Small intestine (tissue), 7 donors: ENCODE data around the gene METTL9. TPM values are rescaled to one million over a fixed set of nuclear protein-coding genes. Genes with fewer than 3 reads are reported as not detected.

ENCODE experiments used
- DNase-seq, 2 donors: peaks; one replicate each; pipeline versions ENCODE4 v3.0.0 to v3.0.0-alpha.2; 2013
- FAIRE-seq: peaks from 2 replicates; lab custom pipeline; 2012; peaks lifted over from hg19 to GRCh38; lab: Jason Lieb, UNC
- H3K27ac ChIP-seq, 3 donors: one replicate each; pipeline ENCODE4 v1.5.1; 2013; ENCODE audit warnings: low read length in 2 of 3, mild to moderate bottlenecking in 2 of 3, control low read depth in 1 of 3, inconsistent platforms in 1 of 3, low read depth in 1 of 3, moderate library complexity in 1 of 3
- H3K27me3 ChIP-seq, 3 donors: one replicate each; pipeline ENCODE4 v1.6.1; 2013; ENCODE audit warnings: low read length in 3 of 3, inconsistent platforms in 1 of 3; ENCODE audit not compliant: control insufficient read depth in 3 of 3, insufficient read depth in 3 of 3
- H3K36me3 ChIP-seq, 3 donors: one replicate each; pipeline ENCODE4 v1.6.1; 2013; ENCODE audit warnings: low read length in 3 of 3, inconsistent platforms in 1 of 3, low read depth in 1 of 3, mild to moderate bottlenecking in 1 of 3, moderate library complexity in 1 of 3; ENCODE audit not compliant: control insufficient read depth in 3 of 3, insufficient read depth in 2 of 3
- H3K4me1 ChIP-seq, 3 donors: one replicate each; pipeline ENCODE4 v1.6.1; 2013; ENCODE audit warnings: low read length in 2 of 3, inconsistent platforms in 1 of 3, low read depth in 1 of 3, mild to moderate bottlenecking in 1 of 3, moderate library complexity in 1 of 3; ENCODE audit not compliant: control insufficient read depth in 3 of 3, insufficient read depth in 2 of 3
- H3K4me3 ChIP-seq, 3 donors: one replicate each; pipeline ENCODE4 v1.5.1; 2013; ENCODE audit warnings: low read length in 3 of 3, control low read depth in 1 of 3, inconsistent platforms in 1 of 3, low read depth in 1 of 3, mild to moderate bottlenecking in 1 of 3, moderate library complexity in 1 of 3
- H3K9me3 ChIP-seq, 2 donors: one replicate each; pipeline ENCODE4 v1.6.1; 2013; ENCODE audit warnings: low read depth in 1 of 2, low read length in 1 of 2; ENCODE audit not compliant: control insufficient read depth in 2 of 2, insufficient read depth in 1 of 2
- WGBS, 3 donors: extraction: QIAGEN DNeasy Blood & Tissue Kit; methylation state at CpG; one replicate each; pipeline ENCODE4 v1.1.7; 2013; 5-methylcytosine and 5-hydroxymethylcytosine counted together
- polyA plus RNA-seq, 4 donors: library from polyadenylated mRNA; stranded (reverse) in 3 of 4; unstranded in 1 of 4; fragments of 200-250 nt in 3 of 4; fragments of 120-200 nt in 1 of 4; gene quantifications; one replicate each; pipeline versions ENCODE4 v1.2.1 to v1.2.3, GENCODE V29; 2013
- donor health status: healthy with polysubstance abuse.
- donor health status: control.
- donor health status: control.
- donor health status: Bipolar disorder and iron deficiency.
- donor health status: healthy.

Gene METTL9
- polyA plus RNA-seq, 4 donors: 38.7 to 171 (median 61.0) TPM

DNA sequence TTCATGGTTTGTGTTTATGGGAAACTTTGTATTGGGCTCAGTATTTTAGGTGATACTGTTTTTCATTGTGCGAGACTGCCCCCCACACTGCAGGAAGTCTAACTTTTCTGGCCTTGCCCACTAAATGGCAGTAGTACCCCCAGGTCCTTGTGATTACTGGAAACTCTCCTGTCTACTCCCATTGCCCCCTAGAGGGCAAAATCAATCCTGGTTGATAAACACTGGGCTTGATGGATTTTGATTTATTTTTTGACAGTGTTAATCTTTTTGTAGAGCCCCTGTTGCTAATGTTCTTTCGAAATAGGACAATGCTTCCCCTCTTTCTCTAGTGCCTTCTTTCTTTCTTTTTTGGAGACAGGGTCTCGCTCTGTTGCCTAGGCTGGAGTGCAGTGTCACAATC is 15.5 kb downstream of the METTL9 start:
- Histone ChIP-seq H3K4me3 (no peak overlapping the region), H3K36me3 (peaks cover 0 to 9% (median 0%) of the 10 kb centered on the region in 3 donors), H3K4me1 (peaks cover 9 to 28% (median 11%) of the 10 kb centered on the region in 3 donors), H3K27me3 (no peaks in the 10 kb centered on the region), H3K27ac (no peak overlapping the region), H3K9me3 (no peaks in the 10 kb centered on the region)
- FAIRE-seq: no peak
- WGBS, 3 donors: 95 to 100% (median 99%) methylated on average over 3 of the region's 3 CpGs
- DNase-seq: no peak

GRCh38 chr16:21617607-21618006 is 18.2 kb downstream of the METTL9 start:
- Histone ChIP-seq H3K36me3 (peaks cover 0 to 17% (median 3%) of the 10 kb centered on the region in 3 donors), H3K27ac (no peak overlapping the region), H3K4me1 (peaks cover 0 to 14% (median 0%) of the 10 kb centered on the region in 3 donors), H3K4me3 (no peak overlapping the region), H3K9me3 (no peaks in the 10 kb centered on the region), H3K27me3 (no peaks in the 10 kb centered on the region)
- WGBS, 3 donors: 86 to 94% (median 94%) methylated on average over 3 of the region's 3 CpGs
- no peak for FAIRE-seq
- no peak for DNase-seq

GRCh38 chr16:21618281-21618680 is 18.9 kb downstream of the METTL9 start:
- WGBS, 3 donors: 96 to 99% (median 97%) methylated on average over 5 of the region's 5 CpGs
- peaks cover 0 to 15% (median 3%) of the 10 kb centered on the region in 3 donors for H3K36me3 ChIP-seq
- FAIRE-seq: no peak

DNA sequence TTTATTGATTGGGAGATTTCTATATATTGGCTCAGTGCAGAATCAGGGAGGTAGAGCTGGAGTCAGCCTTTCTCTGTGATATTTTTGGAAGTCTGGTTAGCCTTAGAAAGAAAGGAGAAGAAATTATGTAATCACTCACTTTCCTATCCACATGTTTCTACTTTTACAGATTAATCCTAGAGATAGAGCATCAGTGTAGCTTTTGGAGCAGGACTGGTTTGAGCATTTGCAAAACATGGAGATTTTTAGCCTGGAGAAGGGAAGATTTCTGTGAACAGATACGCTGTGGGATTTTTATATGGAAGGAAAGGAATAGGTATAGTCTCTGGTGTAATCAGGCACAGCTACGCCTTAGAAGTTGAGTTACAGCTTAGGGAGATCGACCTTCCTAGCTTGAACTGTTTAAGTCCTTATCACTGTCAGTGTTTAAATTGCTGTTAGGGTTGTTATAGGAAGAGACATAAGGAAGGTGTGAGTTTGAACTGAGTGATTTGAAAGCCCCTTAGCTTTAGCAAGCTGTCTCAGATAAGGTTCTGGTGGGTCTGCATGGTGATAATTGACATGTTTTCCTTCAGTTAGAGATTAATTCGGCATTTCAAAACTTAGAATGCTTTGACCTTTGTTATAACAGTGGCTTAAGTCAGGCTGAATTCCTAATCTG is 20.5 kb downstream of the METTL9 start:
- Histone ChIP-seq H3K9me3 (no peaks in the 10 kb centered on the region), H3K4me1 (peaks cover 0 to 19% (median 0%) of the 10 kb centered on the region in 3 donors), H3K27ac (peak overlapping the region in 1 of 3 donors; percentile 46), H3K4me3 (no peak overlapping the region), H3K36me3 (peaks cover 0 to 17% (median 3%) of the 10 kb centered on the region in 3 donors), H3K27me3 (no peaks in the 10 kb centered on the region)
- DNase-seq: peak in 1 of 2 donors; percentile 31
- WGBS, 3 donors: 83 to 95% (median 90%) methylated on average over 4 of the region's 4 CpGs
- no peak for FAIRE-seq

More at GRCh38 chr16:21618281-21618680, 18.9 kb downstream of the METTL9 start:
- no peak overlapping the region for H3K27ac ChIP-seq
- no peaks in the 10 kb centered on the region for H3K9me3 ChIP-seq
- peaks cover 0 to 14% (median 0%) of the 10 kb centered on the region in 3 donors for H3K4me1 ChIP-seq
- H3K27me3 ChIP-seq: no peaks in the 10 kb centered on the region
- no peak for DNase-seq
- H3K4me3 ChIP-seq: no peak overlapping the region

- H3K9me3 ChIP-seq: no peaks in the 10 kb centered on the region
- DNase-seq (no peak), FAIRE-seq (no peak)
- H3K27ac ChIP-seq: no peak overlapping the region
- peaks cover 0 to 14% (median 3%) of the 10 kb centered on the region in 3 donors for H3K36me3 ChIP-seq
- no peaks in the 10 kb centered on the region for H3K27me3 ChIP-seq
- H3K4me1 ChIP-seq: peaks cover 0 to 20% (median 0%) of the 10 kb centered on the region in 3 donors
- H3K4me3 ChIP-seq: no peak overlapping the region
Observed at GRCh38 chr16:21620592-21620991, 21.2 kb downstream of the METTL9 start.

- H3K36me3 ChIP-seq: peaks cover 3 to 18% (median 3%) of the 10 kb centered on the region in 3 donors
- DNase-seq (no peak), FAIRE-seq (no peak)
- 97 to 100% (median 98%) methylated on average over 1 of the region's 1 CpG for WGBS, 3 donors
- H3K27ac ChIP-seq: no peak overlapping the region
- H3K27me3 ChIP-seq: no peaks in the 10 kb centered on the region
- peaks cover 0 to 39% (median 0%) of the 10 kb centered on the region in 3 donors for H3K4me1 ChIP-seq
- no peaks in the 10 kb centered on the region for H3K9me3 ChIP-seq
- H3K4me3 ChIP-seq: no peak overlapping the region
Observed at GRCh38 chr16:21622545-21622944, 23.2 kb downstream of the METTL9 start.

DNA sequence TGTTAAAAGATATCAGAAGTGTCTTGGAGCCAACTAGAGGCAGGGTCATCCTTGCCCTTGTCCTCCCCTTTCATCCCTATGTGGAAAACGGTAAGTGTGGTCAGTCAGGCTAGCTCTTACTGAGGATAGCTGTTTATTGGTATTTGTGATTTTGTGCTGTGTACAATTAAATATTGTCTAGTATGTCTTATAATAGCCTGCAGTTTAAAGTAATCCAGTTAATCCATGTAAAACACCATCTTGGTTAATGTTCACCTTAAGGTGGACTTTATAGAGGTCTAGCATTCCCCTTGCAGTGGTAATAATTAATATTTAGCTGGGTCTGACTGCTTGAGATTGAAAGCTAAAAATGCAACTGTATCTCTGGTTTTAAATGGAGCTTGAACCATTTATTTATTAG is 25.6 kb downstream of the METTL9 start:
- Histone ChIP-seq H3K36me3 (peaks cover 3 to 32% (median 5%) of the 10 kb centered on the region in 3 donors), H3K4me1 (peaks cover 0 to 30% (median 0%) of the 10 kb centered on the region in 3 donors), H3K27me3 (no peaks in the 10 kb centered on the region), H3K27ac (peak overlapping the region in 1 of 3 donors; percentile 21), H3K4me3 (no peak overlapping the region), H3K9me3 (peaks cover 0 to 6% of the 10 kb centered on the region in 2 donors)
- WGBS, 3 donors: 28 to 66% (median 48%) methylated on average over 1 of the region's 1 CpG
- DNase-seq: peak in 1 of 2 donors; percentile 71
- no peak for FAIRE-seq

DNA sequence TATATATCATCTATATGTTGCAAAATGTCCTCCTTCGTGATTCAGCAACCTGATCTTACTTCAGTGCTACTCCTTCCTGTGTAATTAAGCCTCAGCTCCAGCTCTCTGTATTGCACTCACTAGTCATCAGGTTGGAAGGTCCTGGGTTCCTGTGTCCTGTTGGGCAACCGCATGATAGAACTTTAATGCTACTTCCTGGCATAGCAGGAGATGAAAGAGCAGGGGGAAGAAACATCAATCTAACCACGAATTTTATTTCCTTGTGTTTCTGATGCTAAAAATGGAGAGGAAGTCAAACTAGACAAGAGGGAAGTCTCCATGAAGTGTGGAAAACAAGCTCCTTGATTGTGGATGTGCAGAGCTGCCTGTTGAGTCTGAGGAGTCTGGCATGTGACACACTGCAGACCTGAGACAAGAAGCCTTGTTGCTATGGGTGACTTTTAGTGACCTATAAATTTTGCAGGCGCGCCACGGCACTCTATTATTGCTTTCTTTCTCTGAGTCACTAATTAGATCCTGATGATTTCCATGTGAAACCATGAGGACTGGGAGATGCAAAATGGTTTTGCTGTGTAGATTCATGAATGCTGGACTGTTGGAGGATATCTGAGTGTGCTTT is 27.4 kb downstream of the METTL9 start:
- Histone ChIP-seq H3K27me3 (no peaks in the 10 kb centered on the region), H3K27ac (peak overlapping the region in 2 of 3 donors; percentile 22 to 88)
- 27 to 57% (median 39%) methylated on average over 6 of the region's 6 CpGs for WGBS, 3 donors

More for the DNA sequence above, 27.4 kb downstream of the METTL9 start:
- H3K4me3 ChIP-seq: no peak overlapping the region
- DNase-seq (peak; percentile 37 to 87), FAIRE-seq (no peak)
- peaks cover 0 to 27% (median 0%) of the 10 kb centered on the region in 3 donors for H3K4me1 ChIP-seq
- H3K9me3 ChIP-seq: peaks cover 0 to 6% of the 10 kb centered on the region in 2 donors
- peaks cover 2 to 29% (median 5%) of the 10 kb centered on the region in 3 donors for H3K36me3 ChIP-seq
